NCI-H146 treated with DMSO at 0.1 percent for 48 hours (cell line): ENCODE results near the gene BCL6.

ENCODE experiments used
- DNase-seq: peaks from one replicate; lab custom pipeline; 2025; ENCODE audit not compliant: unreplicated experiment; lab: John Stamatoyannopoulos, UW

Gene BCL6

GRCh38 chr3:187739561-187740332 lies 5.5 kb downstream of the BCL6 start:
- DNase-seq, result no peak

DNA sequence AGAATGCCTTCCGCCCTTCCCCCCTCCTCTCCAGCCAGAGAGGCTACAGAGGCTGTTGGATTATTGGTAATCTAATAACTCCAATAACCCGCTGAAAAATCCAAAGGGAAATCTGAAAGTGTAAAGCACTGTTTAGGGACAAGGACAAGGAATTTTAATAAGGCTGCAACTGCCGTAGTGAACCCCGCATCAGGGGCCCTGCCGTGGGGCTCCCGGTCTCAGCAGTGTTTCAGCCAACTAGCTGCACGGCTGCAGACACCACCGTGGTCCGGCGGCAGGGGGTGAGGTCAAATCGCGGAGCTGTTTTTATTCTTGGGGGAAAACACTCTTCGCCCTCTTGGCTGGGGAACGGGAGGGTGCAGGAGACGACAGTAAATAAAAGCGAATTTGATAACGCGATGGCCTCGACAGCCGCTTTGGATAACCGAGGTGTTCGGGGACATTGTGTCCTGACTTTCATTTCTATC lies 6.1 kb downstream of the BCL6 start:
- DNase-seq, result no peak

DNA sequence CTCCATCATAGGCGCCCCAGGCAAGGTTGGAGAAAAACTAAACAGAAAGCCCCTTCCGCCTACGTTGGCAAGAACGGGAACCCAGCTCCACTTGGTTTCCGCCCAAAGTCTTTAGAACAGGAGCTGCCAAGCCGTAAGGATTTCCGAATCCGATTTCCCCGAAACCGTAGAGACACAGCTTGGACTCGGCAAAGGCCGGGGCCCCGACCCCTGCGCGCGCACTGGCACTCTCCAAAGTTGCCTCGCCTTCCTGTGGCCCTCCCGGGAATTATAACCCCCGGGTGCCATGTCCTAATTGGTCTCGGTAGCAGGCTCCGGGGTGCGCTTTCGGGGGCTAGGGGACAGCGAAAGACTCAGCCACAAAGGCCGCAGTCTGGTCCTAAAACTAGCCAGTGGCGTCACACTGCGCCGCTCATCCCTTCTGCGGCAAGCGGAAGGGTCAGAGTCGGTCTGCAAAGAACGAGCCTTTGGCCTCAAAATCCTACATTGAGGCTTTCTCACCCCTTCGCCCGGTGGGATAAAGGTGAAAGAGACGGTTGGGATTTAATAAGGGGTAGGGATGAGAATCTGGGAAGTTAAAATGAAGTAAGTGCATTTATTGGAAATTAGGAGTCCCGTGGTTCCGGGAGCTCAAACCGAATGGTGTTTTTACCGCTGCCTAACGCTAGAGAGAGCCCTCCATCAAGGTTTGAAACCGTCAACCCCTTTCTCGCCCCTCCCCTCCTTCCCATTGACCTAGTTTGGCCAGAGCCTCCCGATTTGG lies 6.8 kb downstream of the BCL6 start:
- DNase-seq, result peak; percentile 62

GRCh38 chr3:187738071-187738330 lies 7.3 kb downstream of the BCL6 start:
- DNase-seq, result no peak

- DNase-seq, result no peak
These were observed 7.7 kb downstream of the BCL6 start for GRCh38 chr3:187737368-187738070.

GRCh38 chr3:187737006-187737367 lies 8.3 kb downstream of the BCL6 start:
- DNase-seq, result no peak

DNA sequence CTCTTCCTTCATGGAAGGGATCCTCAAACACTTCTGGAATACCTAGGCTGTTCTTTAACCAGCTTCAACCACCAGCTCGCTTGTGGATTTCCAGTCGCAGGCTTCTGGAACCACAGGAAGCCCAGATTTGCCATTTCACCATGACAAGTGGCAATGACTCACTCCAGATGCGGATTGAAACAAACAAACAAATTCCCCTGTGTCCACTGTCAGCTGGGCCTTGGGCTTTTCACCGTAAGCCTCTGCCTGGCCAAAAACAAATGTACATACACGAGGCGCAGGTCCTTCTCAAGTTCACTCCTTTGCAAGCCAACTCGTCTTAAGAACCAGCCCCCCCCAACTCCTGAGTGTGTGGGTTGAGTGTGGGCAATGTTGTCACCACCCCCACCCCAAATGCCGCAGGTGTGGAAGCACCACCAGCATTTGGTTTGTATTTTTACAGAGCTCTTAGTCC lies 8.8 kb downstream of the BCL6 start:
- no peak for DNase-seq

GRCh38 chr3:187735837-187736236 lies 9.4 kb downstream of the BCL6 start:
- DNase-seq, result no peak

DNA sequence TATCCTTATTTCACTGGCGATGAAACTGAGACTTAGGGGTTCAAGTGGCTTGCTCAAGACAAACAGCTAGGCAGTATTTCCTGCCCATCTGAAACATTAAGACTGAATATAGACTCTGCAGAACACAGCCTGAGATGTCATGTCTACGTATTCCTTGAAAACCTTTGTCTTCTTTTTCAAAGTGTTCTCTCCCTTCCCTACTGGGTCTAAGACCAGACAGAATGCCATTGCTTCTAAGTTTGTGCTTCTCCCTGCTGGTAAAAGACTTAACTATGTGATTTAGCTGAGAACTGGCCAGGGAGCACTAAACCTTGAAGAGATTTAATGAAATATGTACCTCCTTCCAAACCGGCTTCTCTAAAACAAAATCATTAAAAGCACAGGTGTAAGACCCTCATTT lies 9.9 kb downstream of the BCL6 start:
- DNase-seq, result no peak

DNA sequence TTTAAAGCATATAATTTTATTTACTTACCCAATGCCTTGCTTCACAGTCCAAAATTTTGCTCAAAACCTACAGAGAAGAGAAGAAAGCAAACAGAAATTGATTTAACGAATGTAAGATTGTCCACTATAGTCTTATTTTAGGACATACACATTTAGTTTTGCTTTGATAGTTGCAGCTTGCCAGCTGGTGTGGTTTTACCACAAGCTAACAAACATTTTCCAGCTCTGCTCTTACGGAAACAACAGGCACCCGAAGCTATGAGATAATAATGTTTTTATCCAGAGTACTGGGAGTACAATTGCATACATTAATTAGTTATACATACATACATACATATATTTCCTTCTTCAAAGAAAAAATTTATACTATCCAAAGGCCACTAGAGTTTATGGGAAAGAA lies 10.4 kb downstream of the BCL6 start:
- DNase-seq, result no peak

DNA sequence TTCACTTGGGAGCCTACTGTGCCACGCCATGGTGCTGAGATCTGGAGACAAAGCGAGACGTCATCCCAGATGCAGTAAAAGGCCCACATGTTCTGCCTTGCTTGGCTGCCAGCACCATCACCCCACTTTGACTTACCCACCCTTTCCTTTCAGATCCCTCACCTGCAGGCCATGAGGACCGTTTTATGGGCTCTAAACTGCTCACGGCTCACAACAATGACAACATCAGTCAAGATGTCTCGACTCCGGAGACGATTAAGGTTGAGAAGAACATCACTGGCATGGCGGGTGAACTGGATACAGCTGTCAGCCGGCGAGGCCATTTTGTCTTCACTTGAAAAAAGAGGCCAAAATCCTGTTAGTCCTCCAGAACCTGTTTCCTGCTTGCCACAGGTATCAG lies 11.9 kb downstream of the BCL6 start:
- no peak for DNase-seq

DNA sequence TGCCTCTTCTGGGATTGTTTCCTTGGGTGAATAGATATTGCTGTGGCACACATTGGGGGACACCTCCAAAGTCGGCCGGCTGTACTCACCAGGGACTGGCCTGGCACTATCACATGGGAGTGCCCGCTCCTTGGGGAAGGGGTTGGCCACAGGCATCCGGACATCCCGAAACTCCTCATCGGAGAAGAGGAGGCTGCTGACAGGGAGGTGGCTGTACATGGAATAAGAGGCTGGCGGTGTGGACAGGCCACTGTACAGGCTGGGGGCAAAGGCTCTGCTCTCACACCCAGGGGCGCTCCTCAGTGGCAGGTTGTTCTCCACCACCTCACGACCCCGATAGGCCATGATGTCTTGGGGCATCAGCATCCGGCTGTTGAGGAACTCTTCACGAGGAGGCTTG lies 15.7 kb downstream of the BCL6 start:
- DNase-seq, result no peak

- no peak for DNase-seq
These were observed 16.2 kb downstream of the BCL6 start for GRCh38 chr3:187728940-187729583.

GRCh38 chr3:187728248-187728647 lies 17.0 kb downstream of the BCL6 start:
- DNase-seq, result no peak

DNA sequence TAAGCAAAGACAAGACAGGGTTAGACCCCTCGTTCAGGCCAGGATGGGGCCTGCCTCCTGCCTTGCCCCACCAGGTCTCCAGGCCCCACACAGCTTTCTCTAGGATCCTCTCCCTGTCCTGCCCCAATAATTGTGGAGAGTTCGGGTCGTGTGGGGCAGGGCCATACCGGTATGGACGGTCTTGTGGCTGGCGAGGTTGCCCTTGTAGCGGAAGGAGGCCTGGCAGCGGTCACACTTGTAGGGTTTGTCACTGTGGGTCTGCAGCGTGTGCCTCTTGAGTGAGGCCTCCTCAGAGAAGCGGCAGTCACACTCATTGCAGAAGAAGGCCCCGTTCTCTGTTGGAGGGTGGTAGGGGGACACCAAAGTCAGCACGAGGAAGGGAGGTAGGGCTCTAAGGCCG lies 18.7 kb downstream of the BCL6 start:
- no peak for DNase-seq

DNA sequence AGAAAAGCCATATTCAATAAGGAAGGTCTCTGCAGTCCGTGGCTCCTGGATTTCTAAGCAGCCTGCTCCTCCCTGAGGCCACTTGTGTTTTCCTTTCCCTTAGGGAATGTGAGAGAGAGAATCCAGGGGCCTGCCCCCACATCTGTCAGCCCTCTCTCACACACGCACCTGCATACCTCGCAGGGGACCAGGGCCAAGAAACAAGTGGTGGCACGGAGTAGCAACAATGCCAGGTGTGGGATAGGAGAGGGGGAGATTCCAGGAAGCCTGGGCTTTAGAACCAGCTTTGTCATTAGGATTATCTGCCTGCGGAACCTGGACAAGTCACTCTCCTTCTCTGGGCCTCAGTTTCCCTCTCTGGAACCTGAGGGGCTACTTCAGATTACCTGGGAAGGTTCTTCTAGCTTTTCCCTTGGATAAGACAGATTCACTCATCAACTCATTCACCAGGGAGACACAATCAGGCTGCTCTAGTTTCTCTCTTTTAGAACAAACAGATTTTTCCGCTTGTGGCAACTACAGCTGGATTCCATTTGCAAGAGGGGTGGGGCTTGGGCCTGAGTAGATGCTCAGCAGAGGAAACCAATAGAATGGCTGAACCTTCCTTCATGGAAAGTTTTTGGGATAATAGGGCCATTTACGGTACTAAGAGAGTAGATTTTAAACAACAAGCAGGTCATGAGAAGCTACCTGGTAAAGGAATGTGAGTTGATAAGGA lies 19.5 kb downstream of the BCL6 start:
- no peak for DNase-seq

GRCh38 chr3:187725224-187725623 lies 20.0 kb downstream of the BCL6 start:
- no peak for DNase-seq

- DNase-seq, result no peak
These were observed 23.1 kb downstream of the BCL6 start for GRCh38 chr3:187722206-187722612.

GRCh38 chr3:187721055-187721454 lies 24.2 kb downstream of the BCL6 start:
- DNase-seq, result no peak

DNA sequence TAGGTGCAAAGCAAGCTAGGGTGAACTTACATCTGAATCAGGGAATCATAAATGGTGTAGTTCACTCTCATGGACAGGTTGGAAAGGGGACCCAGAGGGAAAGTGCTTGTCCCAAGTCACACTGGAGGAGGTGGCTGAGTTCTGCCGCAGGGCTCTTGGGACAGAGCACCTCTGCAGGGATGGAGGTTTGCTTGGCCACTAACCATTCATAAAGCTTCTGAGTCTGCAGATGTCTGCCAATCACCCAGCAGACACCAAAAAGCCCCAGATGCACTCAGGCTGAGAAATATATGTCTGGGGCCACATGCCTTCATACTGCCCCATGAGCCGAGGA lies 25.0 kb downstream of the BCL6 start:
- no peak for DNase-seq
